ENCODE results near the gene RFWD3.

DNA sequence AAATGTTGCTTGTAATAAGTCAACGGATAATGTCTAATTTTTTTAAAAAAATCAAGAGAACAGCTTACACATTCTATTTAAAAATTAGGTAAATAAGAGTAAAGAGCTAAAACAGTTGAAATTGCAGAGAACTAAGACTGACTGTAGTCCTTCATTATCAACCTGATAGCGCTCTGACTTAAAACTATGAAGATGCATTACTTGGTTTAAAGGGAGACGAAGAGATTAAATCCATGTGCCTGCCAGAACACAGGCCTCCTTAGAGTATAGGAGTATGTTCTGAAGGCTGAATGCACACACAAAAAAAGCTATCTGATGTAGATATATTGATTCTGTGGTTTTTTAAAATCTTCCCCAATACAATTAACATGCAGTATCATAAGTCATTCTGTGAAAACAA lies 88.2 kb downstream of the RFWD3 start:
- TF ChIP-seq EP300 (IDR thresholded peaks at IDR 0.05) (no peak), POLR2A (IDR thresholded peaks at IDR 0.05) (no peak)
